Neural cell (in vitro differentiated cells): ENCODE measurements around the gene PML. TPM values are rescaled to one million over a fixed set of nuclear protein-coding genes. Genes with fewer than 3 reads are reported as not detected.
"Not testable (repeated sequence)": the region's sequence is repeated elsewhere in the genome, so short reads cannot be mapped to it uniquely, and the experiment has no call there.

Experiments
- H2AFZ ChIP-seq: fragments of 200-600, 300-800 bp; sonication (generic), shearing (Covaris generic); 2 replicates; pipeline ENCODE4 v1.6.0; 2014; ENCODE audit warnings: low read depth, mild to moderate bottlenecking, antibody characterized with exemption, low read length, moderate library complexity
- H3F3A ChIP-seq: fragments of 200-600 bp; shearing (Covaris generic); 2 replicates; pipeline ENCODE4 v1.6.1; 2016; ENCODE audit warnings: mild to moderate bottlenecking, moderate library complexity, mixed read lengths, antibody characterized with exemption, low read length; ENCODE audit not compliant: insufficient read depth, poor library complexity, severe bottlenecking
- H3K27ac ChIP-seq: fragments of 200-600, 300-800 bp; sonication (generic), shearing (Covaris generic); 2 replicates; pipeline ENCODE4 v1.5.1; 2014; ENCODE audit warnings: mild to moderate bottlenecking, low read length, moderate library complexity
- H3K27me3 ChIP-seq: fragments of 300-800, 200-600 bp; sonication (generic), shearing (Covaris generic); 2 replicates; pipeline ENCODE4 v1.6.0; 2014; ENCODE audit warnings: mild to moderate bottlenecking, low read depth, low read length, moderate library complexity; ENCODE audit not compliant: insufficient read depth
- H3K36me3 ChIP-seq: fragments of 300-800, 200-600 bp; sonication (generic), shearing (Covaris generic); 2 replicates; pipeline ENCODE4 v1.5.1; 2014; ENCODE audit warnings: mild to moderate bottlenecking, antibody characterized with exemption, low read length, moderate library complexity; ENCODE audit not compliant: insufficient read depth
- H3K4me2 ChIP-seq: fragments of 300-800, 200-600 bp; sonication (generic), shearing (Covaris generic); 2 replicates; pipeline ENCODE4 v1.6.0; 2014; ENCODE audit warnings: mild to moderate bottlenecking, low read length
- H3K4me3 ChIP-seq: fragments of 300-800, 200-600 bp; sonication (generic), shearing (Covaris generic); 2 replicates; pipeline ENCODE4 v1.5.1; 2014; ENCODE audit warnings: mild to moderate bottlenecking, low read length, moderate library complexity
- H3K79me2 ChIP-seq: fragments of 200-600 bp; shearing (Covaris generic); replicated peaks from 2 replicates; pipeline ENCODE4 v1.6.0; 2014; ENCODE audit warnings: mild to moderate bottlenecking, low read length, moderate library complexity; ENCODE audit not compliant: insufficient read depth
- H3K9ac ChIP-seq: fragments of 300-800, 200-600 bp; sonication (generic), shearing (Covaris generic); 2 replicates; pipeline ENCODE4 v1.6.1; 2016; ENCODE audit warnings: mild to moderate bottlenecking, low read length, mixed read lengths
- H3K9me2 ChIP-seq: fragments of 200-600 bp; shearing (Covaris generic); 2 replicates; pipeline ENCODE4 v1.6.1; 2016; ENCODE audit warnings: mild to moderate bottlenecking, low read length, mixed read lengths; ENCODE audit not compliant: insufficient read depth
- H3K9me3 ChIP-seq: fragments of 200-600, 300-800 bp; sonication (generic), shearing (Covaris generic); 2 replicates; pipeline ENCODE4 v1.6.1; 2016; ENCODE audit warnings: mild to moderate bottlenecking, mixed run types, low read length, moderate library complexity, mixed read lengths
- H4K20me1 ChIP-seq: fragments of 200-600 bp; shearing (Covaris generic); 2 replicates; pipeline ENCODE4 v1.6.1; 2016; ENCODE audit warnings: mild to moderate bottlenecking, mixed run types; ENCODE audit not compliant: insufficient read depth
- EP300 ChIP-seq: fragments of 450-650 bp; conservative IDR thresholded peaks from 2 replicates; pipeline ENCODE4 v1.6.1; 2014; ENCODE audit warnings: antibody characterized with exemption, mild to moderate bottlenecking, moderate library complexity; ENCODE audit not compliant: poor library complexity, severe bottlenecking
- EZH2 ChIP-seq: fragments of 200-600, 300-800 bp; shearing (Covaris generic), sonication (generic); IDR thresholded peaks from 2 replicates; pipeline ENCODE4 v1.6.1; 2014; ENCODE audit warnings: antibody characterized with exemption, low read length, borderline replicate concordance, mild to moderate bottlenecking; ENCODE audit not compliant: insufficient read depth, poor library complexity, severe bottlenecking
- MXI1 ChIP-seq: fragments of 450-650 bp; conservative IDR thresholded peaks from 2 replicates; pipeline ENCODE4 v1.6.1; 2014; ENCODE audit warnings: antibody characterized with exemption, mild to moderate bottlenecking; ENCODE audit not compliant: poor library complexity, severe bottlenecking
- POLR2AphosphoS5 ChIP-seq: IDR thresholded peaks from 2 replicates; pipeline ENCODE4 v1.6.1; 2012
- RAD21 ChIP-seq: fragments of 450-650 bp; conservative IDR thresholded peaks from 2 replicates; pipeline ENCODE4 v1.6.1; 2014; ENCODE audit warnings: antibody characterized with exemption, mild to moderate bottlenecking, moderate library complexity
- SMC3 ChIP-seq: fragments of 450-650 bp; conservative IDR thresholded peaks from 2 replicates; pipeline ENCODE4 v1.6.1; 2014; ENCODE audit warnings: antibody characterized with exemption, mild to moderate bottlenecking, moderate library complexity; ENCODE audit not compliant: poor library complexity
- TAF1 ChIP-seq: IDR thresholded peaks from 2 replicates; pipeline ENCODE4 v1.6.1; 2012; ENCODE audit warnings: low read depth
- polyA plus RNA-seq: library from polyadenylated mRNA; depleted of rRNA; stranded (reverse); fragments of >200 nt; gene quantifications from 2 replicates; pipeline ENCODE4 v1.2.3, GENCODE V29; 2014
- TF ChIP-seq, protein P1 (sequence below): IDR thresholded peaks from 2 replicates; pipeline ENCODE4 v1.6.1; 2012; ENCODE audit warnings: borderline replicate concordance
- TF ChIP-seq, protein P2 (sequence below): fragments of 450-650 bp; IDR thresholded peaks from 2 replicates; pipeline ENCODE4 v1.5.1; 2014; ENCODE audit warnings: antibody characterized with exemption, mild to moderate bottlenecking, moderate library complexity; ENCODE audit not compliant: poor library complexity, severe bottlenecking

Gene PML
- polyA plus RNA-seq, 1 donor from 2014 or later: 4.7 TPM

DNA sequence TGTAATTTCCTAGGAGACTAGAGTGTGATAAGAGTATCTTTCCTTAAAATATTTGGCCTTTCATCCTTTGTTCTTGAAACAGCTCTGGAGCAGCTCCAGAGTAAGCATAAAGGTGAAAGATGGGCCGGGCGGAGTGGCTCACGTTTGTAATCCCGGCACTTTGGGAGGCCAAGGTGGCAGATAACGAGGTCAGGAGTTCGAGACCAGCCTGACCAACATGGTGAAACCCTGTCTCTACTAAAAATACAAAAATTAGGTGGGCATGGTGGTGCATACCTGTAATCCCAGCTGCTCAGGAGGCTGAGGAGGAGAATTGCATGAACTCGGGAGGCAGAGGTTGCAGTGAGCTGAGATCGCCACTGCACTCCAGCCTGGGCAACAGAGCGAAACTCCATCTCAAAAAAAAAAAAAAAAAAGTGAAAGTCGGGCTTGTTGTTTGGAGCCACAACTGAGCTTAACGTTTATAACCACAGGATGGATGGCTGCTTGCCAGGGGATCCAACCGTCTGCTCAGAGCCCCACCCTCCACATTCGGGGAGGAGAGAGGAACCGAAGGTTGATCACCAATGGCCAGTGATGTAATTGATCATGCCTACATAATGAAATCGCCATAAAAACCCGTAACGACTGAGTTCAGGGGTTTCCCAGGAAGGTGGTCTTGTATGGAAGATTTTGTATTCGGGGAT, 18.9 kb upstream of the PML start:
- not testable (repeated sequence) for H4K20me1 ChIP-seq, H3K9me2 ChIP-seq, H2AFZ ChIP-seq, H3K27ac ChIP-seq, H3K79me2 ChIP-seq, H3F3A ChIP-seq, H3K9me3 ChIP-seq, H3K36me3 ChIP-seq, H3K27me3 ChIP-seq, H3K4me3 ChIP-seq, H3K4me2 ChIP-seq, H3K9ac ChIP-seq

DNA sequence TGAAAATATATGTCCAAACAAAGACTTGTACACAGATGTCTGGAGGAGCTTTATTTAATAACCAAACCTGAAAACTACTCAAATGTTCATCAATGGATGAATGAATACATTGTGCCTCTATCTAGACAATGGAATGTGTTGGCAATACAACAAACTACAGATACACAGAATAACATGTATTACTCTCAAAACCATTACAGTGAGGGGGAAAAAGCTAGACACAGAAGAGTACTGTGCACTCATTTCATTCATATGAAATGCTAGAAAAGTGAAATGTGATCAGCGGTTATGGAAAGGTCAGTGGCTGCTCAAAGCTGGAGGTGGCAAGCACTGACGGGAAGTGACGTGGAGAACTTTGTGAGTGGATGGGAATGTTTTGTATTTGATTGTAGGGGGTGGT, 15.6 kb upstream of the PML start:
- H3K79me2 ChIP-seq: no peaks in the 10 kb centered on the region
- TF ChIP-seq EZH2 (no peak), RAD21 (no peak), MXI1 (no peak), TAF1 (no peak), EP300 (no peak), POLR2AphosphoS5 (no peak), SMC3 (no peak)
- TF ChIP-seq, protein P1, sequence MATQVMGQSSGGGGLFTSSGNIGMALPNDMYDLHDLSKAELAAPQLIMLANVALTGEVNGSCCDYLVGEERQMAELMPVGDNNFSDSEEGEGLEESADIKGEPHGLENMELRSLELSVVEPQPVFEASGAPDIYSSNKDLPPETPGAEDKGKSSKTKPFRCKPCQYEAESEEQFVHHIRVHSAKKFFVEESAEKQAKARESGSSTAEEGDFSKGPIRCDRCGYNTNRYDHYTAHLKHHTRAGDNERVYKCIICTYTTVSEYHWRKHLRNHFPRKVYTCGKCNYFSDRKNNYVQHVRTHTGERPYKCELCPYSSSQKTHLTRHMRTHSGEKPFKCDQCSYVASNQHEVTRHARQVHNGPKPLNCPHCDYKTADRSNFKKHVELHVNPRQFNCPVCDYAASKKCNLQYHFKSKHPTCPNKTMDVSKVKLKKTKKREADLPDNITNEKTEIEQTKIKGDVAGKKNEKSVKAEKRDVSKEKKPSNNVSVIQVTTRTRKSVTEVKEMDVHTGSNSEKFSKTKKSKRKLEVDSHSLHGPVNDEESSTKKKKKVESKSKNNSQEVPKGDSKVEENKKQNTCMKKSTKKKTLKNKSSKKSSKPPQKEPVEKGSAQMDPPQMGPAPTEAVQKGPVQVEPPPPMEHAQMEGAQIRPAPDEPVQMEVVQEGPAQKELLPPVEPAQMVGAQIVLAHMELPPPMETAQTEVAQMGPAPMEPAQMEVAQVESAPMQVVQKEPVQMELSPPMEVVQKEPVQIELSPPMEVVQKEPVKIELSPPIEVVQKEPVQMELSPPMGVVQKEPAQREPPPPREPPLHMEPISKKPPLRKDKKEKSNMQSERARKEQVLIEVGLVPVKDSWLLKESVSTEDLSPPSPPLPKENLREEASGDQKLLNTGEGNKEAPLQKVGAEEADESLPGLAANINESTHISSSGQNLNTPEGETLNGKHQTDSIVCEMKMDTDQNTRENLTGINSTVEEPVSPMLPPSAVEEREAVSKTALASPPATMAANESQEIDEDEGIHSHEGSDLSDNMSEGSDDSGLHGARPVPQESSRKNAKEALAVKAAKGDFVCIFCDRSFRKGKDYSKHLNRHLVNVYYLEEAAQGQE: no peak
- TF ChIP-seq, protein P2, sequence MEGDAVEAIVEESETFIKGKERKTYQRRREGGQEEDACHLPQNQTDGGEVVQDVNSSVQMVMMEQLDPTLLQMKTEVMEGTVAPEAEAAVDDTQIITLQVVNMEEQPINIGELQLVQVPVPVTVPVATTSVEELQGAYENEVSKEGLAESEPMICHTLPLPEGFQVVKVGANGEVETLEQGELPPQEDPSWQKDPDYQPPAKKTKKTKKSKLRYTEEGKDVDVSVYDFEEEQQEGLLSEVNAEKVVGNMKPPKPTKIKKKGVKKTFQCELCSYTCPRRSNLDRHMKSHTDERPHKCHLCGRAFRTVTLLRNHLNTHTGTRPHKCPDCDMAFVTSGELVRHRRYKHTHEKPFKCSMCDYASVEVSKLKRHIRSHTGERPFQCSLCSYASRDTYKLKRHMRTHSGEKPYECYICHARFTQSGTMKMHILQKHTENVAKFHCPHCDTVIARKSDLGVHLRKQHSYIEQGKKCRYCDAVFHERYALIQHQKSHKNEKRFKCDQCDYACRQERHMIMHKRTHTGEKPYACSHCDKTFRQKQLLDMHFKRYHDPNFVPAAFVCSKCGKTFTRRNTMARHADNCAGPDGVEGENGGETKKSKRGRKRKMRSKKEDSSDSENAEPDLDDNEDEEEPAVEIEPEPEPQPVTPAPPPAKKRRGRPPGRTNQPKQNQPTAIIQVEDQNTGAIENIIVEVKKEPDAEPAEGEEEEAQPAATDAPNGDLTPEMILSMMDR: no peak

DNA sequence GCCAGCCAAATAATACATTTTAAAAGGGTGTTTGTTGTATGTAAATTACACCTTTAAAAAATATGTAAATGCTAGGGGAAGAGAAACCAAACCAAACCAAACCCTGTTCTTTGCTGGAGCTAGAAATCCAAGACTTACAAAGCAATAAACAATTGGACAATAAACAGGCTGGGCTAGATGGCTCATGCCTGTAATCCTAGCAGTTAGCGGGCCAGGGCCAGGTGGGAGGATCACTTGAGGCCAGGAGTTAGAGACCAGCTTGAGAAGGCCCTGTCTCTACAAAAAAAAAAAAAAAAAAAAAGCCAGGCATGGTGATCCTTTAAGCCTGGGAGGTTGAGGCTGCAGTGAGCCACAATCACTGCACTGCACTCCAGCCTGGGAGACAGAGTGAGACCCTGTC, 14.9 kb upstream of the PML start:
- TF ChIP-seq, protein P2: no peak
- TF ChIP-seq POLR2AphosphoS5 (no peak), TAF1 (no peak), SMC3 (no peak), EP300 (no peak), EZH2 (no peak), MXI1 (no peak), RAD21 (no peak)
- TF ChIP-seq, protein P1: no peak
- Histone ChIP-seq H3K9me2 (no peaks in the 10 kb centered on the region), H3K36me3 (no peaks in the 10 kb centered on the region), H3K79me2 (no peaks in the 10 kb centered on the region), H3K4me3 (no peak overlapping the region), H3K27ac (no peak overlapping the region), H3K4me2 (no peak overlapping the region), H3K27me3 (no peaks in the 10 kb centered on the region), H2AFZ (no peak overlapping the region), H4K20me1 (no peaks in the 10 kb centered on the region), H3K9ac (no peak overlapping the region), H3F3A (no peaks in the 10 kb centered on the region), H3K9me3 (no peaks in the 10 kb centered on the region)

More for the DNA sequence above, 15.6 kb upstream of the PML start:
- no peak overlapping the region for H3K4me2 ChIP-seq
- H2AFZ ChIP-seq: no peak overlapping the region
- no peak overlapping the region for H3K9ac ChIP-seq
- no peaks in the 10 kb centered on the region for H4K20me1 ChIP-seq
- H3F3A ChIP-seq: no peaks in the 10 kb centered on the region
- no peaks in the 10 kb centered on the region for H3K9me3 ChIP-seq
- H3K27me3 ChIP-seq: no peaks in the 10 kb centered on the region
- H3K9me2 ChIP-seq: no peaks in the 10 kb centered on the region
- H3K27ac ChIP-seq: no peak overlapping the region
- H3K36me3 ChIP-seq: no peaks in the 10 kb centered on the region
- no peak overlapping the region for H3K4me3 ChIP-seq
